IMR-90 (cell line): Measurements from ENCODE around the gene FNDC3A. TPM values are rescaled to one million over a fixed set of nuclear protein-coding genes. Genes with fewer than 3 reads are reported as not detected.
A peak's percentile ranks its signal among the peaks of the same experiment; 100 is the strongest.

ENCODE experiments used
- ATAC-seq: fragments of 200-7000 bp; cut with Tn5 transposase; 2 replicates; pipeline ENCODE4 v1.9.1; 2020; ENCODE audit warnings: low read depth, mild to moderate bottlenecking, moderate library complexity
- BruUV-seq: library from RNA; stranded (reverse); fragments of 400-500 nt; replicated peaks from 2 replicates; lab custom pipeline; 2021; lab: Mats Ljungman, UMichigan
- CTCF ChIA-PET: fragments of 300-600 bp; formaldehyde crosslinking; extraction: SDS; loops from one replicate; lab custom pipeline; 2021; ENCODE audit warnings: antibody characterized with exemption; lab: Yijun Ruan, JAX
- POLR2A ChIA-PET: fragments of 300-600 bp; sonication (Branson Sonifier 250); formaldehyde crosslinking; loops from one replicate; lab custom pipeline; 2022; ENCODE audit warnings: antibody characterized with exemption; ENCODE audit not compliant: unreplicated experiment; lab: Charles Lee
- DNase-seq: peaks from one replicate; pipeline ENCODE4 v3.0.0; 2013
- H2AFZ ChIP-seq: replicated peaks from 2 replicates; pipeline ENCODE3; 2013; ENCODE audit warnings: low read length, mild to moderate bottlenecking; ENCODE audit not compliant: poor library complexity
- H2AK5ac ChIP-seq: 2 replicates; pipeline ENCODE4 v1.6.1; 2013; ENCODE audit warnings: low read depth, low read length, inconsistent platforms
- H2AK9ac ChIP-seq: replicated peaks from 2 replicates; pipeline ENCODE3; 2013; ENCODE audit warnings: mild to moderate bottlenecking, low read depth, low read length, moderate library complexity; ENCODE audit not compliant: poor library complexity
- H2BK120ac ChIP-seq: 2 replicates; pipeline ENCODE4 v1.6.1; 2013; ENCODE audit warnings: low read depth, low read length, inconsistent platforms
- H2BK15ac ChIP-seq: 3 replicates; pipeline ENCODE4 v1.6.1; 2013; ENCODE audit warnings: low read depth, low read length, inconsistent platforms
- H2BK20ac ChIP-seq: 2 replicates; pipeline ENCODE4 v1.6.1; 2013; ENCODE audit warnings: low read depth, mild to moderate bottlenecking, inconsistent platforms, low read length, moderate library complexity
- H2BK5ac ChIP-seq: 2 replicates; pipeline ENCODE4 v1.6.1; 2013; ENCODE audit warnings: mild to moderate bottlenecking, low read depth, low read length, inconsistent platforms; ENCODE audit not compliant: poor library complexity, severe bottlenecking
- H3K14ac ChIP-seq: replicated peaks from 2 replicates; pipeline ENCODE4 v1.6.1; 2013; ENCODE audit warnings: low read depth, low read length, inconsistent platforms
- H3K18ac ChIP-seq: 2 replicates; pipeline ENCODE4 v1.6.1; 2013; ENCODE audit warnings: low read depth, low read length, control low read depth
- H3K23ac ChIP-seq: 2 replicates; pipeline ENCODE4 v1.6.1; 2013; ENCODE audit warnings: low read depth, low read length, inconsistent platforms
- H3K27ac ChIP-seq: 2 replicates; pipeline ENCODE4 v1.5.1; 2013; ENCODE audit warnings: mild to moderate bottlenecking, control low read depth, low read length; ENCODE audit not compliant: insufficient read depth
- H3K27me3 ChIP-seq: 2 replicates; pipeline ENCODE4 v1.6.1; 2013; ENCODE audit warnings: low read length; ENCODE audit not compliant: control insufficient read depth, insufficient read depth
- H3K36me3 ChIP-seq: 2 replicates; pipeline ENCODE4 v1.6.1; 2013; ENCODE audit warnings: low read length, mixed read lengths; ENCODE audit not compliant: control insufficient read depth, insufficient read depth
- H3K4ac ChIP-seq: 2 replicates; pipeline ENCODE4 v1.6.1; 2013; ENCODE audit warnings: low read depth, low read length, inconsistent platforms
- H3K4me1 ChIP-seq: 2 replicates; pipeline ENCODE4 v1.6.1; 2013; ENCODE audit warnings: low read length, mixed read lengths; ENCODE audit not compliant: control insufficient read depth, insufficient read depth
- H3K4me2 ChIP-seq: 2 replicates; pipeline ENCODE4 v1.6.1; 2013; ENCODE audit warnings: low read depth, mild to moderate bottlenecking, control low read depth, low read length, moderate library complexity
- H3K4me3 ChIP-seq: 2 replicates; pipeline ENCODE4 v1.5.1; 2013; ENCODE audit warnings: low read depth, mild to moderate bottlenecking, control low read depth, low read length, moderate library complexity; ENCODE audit not compliant: insufficient read depth
- H3K56ac ChIP-seq: 2 replicates; pipeline ENCODE4 v1.6.1; 2013; ENCODE audit warnings: low read length, inconsistent platforms; ENCODE audit not compliant: insufficient read depth; ENCODE audit errors: extremely low read depth
- H3K79me1 ChIP-seq, 2 experiments: 2 replicates each; pipeline ENCODE4 v1.6.1; 2013; ENCODE audit warnings: low read length in 2 of 2, inconsistent platforms in 1 of 2, low read depth in 1 of 2
- H3K9ac ChIP-seq: 2 replicates; pipeline ENCODE4 v1.6.1; 2013; ENCODE audit warnings: low read depth, low read length, control low read depth
- H3K9me1 ChIP-seq: 2 replicates; pipeline ENCODE4 v1.6.1; 2013; ENCODE audit warnings: low read length, inconsistent platforms; ENCODE audit not compliant: insufficient read depth
- H3K9me3 ChIP-seq: 2 replicates; pipeline ENCODE4 v1.6.1; 2013; ENCODE audit warnings: low read length; ENCODE audit not compliant: control insufficient read depth, insufficient read depth
- H4K20me1 ChIP-seq: 2 replicates; pipeline ENCODE4 v1.6.1; 2013; ENCODE audit warnings: low read length, inconsistent platforms; ENCODE audit not compliant: insufficient read depth
- H4K5ac ChIP-seq: 2 replicates; pipeline ENCODE4 v1.6.1; 2013; ENCODE audit warnings: mild to moderate bottlenecking, low read depth, low read length, control low read depth
- H4K8ac ChIP-seq, 2 experiments: 2 replicates each; pipeline ENCODE4 v1.6.1; 2013; ENCODE audit warnings: low read depth in 2 of 2, low read length in 2 of 2, control low read depth in 1 of 2, inconsistent platforms in 1 of 2
- H4K91ac ChIP-seq: 2 replicates; pipeline ENCODE4 v1.6.1; 2013; ENCODE audit warnings: low read depth, low read length, inconsistent platforms; ENCODE audit not compliant: insufficient read depth
- BHLHE40 ChIP-seq: fragments of 150-350 bp; IDR thresholded peaks from 2 replicates; pipeline ENCODE4 v1.6.1; 2016; ENCODE audit warnings: mild to moderate bottlenecking, low read depth, low read length
- FOS ChIP-seq: fragments of 150-350 bp; IDR thresholded peaks from 2 replicates; pipeline ENCODE4 v1.6.1; 2016; ENCODE audit warnings: low read depth, low read length
- MAFK ChIP-seq: IDR thresholded peaks from 2 replicates; pipeline ENCODE4 v1.6.1; 2012; ENCODE audit warnings: low read depth, low read length, improper control_type of control experiment
- MAZ ChIP-seq: IDR thresholded peaks from 2 replicates; pipeline ENCODE4 v1.6.1; 2012; ENCODE audit warnings: low read depth, mild to moderate bottlenecking, low read length, improper control_type of control experiment, moderate library complexity, borderline replicate concordance
- RAD21 ChIP-seq: IDR thresholded peaks from 2 replicates; pipeline ENCODE4 v1.6.1; 2012; ENCODE audit warnings: low read length, improper control_type of control experiment
- SMC3 ChIP-seq: fragments of 150-350 bp; IDR thresholded peaks from 2 replicates; pipeline ENCODE4 v1.6.1; 2016; ENCODE audit warnings: low read depth, mild to moderate bottlenecking, antibody characterized with exemption, low read length, moderate library complexity
- WGBS, 2 experiments: methylation state at CpG; one replicate each; pipeline versions ENCODE4 v1.1.5 to v1.1.7; 2013; ENCODE audit warnings: missing lambda C conversion rate in 2 of 2; ENCODE audit not compliant: insufficient read length in 1 of 2; ENCODE audit errors: extremely low coverage in 2 of 2; 5-methylcytosine and 5-hydroxymethylcytosine counted together
- dilution Hi-C: fragments of 300-500 bp; cut with HindIII; formaldehyde crosslinking; loops from one replicate; pipeline ENCODE4 v1.14.3; 2018; ENCODE audit warnings: low sequenced_read_pairs; ENCODE audit not compliant: unreplicated experiment
- in situ Hi-C: fragments of 300-500 bp; cut with MboI; formaldehyde crosslinking; loops from 3 replicates; pipeline ENCODE4 v1.14.3; 2019; ENCODE audit warnings: low sequenced_read_pairs, inconsistent platforms, mixed read lengths
- intact Hi-C: fragments of 100-400 bp; cut with micrococcal nuclease; formaldehyde crosslinking; loops from 2 replicates; pipeline ENCODE4 v1.10.0; 2022
- polyA plus RNA-seq, 3 experiments: library from polyadenylated mRNA; depleted of rRNA; stranded (reverse); fragments of >200 nt; gene quantifications; 2 replicates each; pipeline ENCODE4 v1.2.3, GENCODE V29; 2012; ENCODE audit warnings: low replicate concordance in 1 of 3
- total RNA-seq: library from RNA; depleted of rRNA; stranded (reverse); fragments of >200 nt; gene quantifications from 2 replicates; pipeline ENCODE4 v1.2.3, GENCODE V29; 2012

FNDC3A gene
- total and polyA plus RNA-seq, 2 of the 4 experiments (the other 2 are of a cell fraction): 29.2 to 60.4 TPM

GRCh38 chr13:49053215-49053614, 77.5 kb downstream of the FNDC3A start:
- Histone ChIP-seq H3K27me3 (no peaks in the 10 kb centered on the region), H4K5ac (no peak overlapping the region), H3K9ac (no peak overlapping the region), H3K27ac (no peak overlapping the region), H2AK5ac (no peak overlapping the region), H3K9me1 (peaks cover 8% of the 10 kb centered on the region), H4K8ac (no peak overlapping the region), H2BK15ac (no peak overlapping the region), H3K4me3 (no peak overlapping the region), H4K91ac (no peak overlapping the region), H2AK9ac (no peak overlapping the region), H3K23ac (no peak overlapping the region), H3K56ac (no peak overlapping the region), H4K20me1 (peaks cover 17% of the 10 kb centered on the region), H2AFZ (no peak overlapping the region), H2BK5ac (no peak overlapping the region), H3K4me2 (no peak overlapping the region), H3K18ac (no peak overlapping the region), H3K14ac (0 out of 2 replicates have a peak overlapping the region, but pooled peaks have one; percentile 45), H3K4ac (no peak overlapping the region), H3K79me1 (peaks cover 39 to 47% of the 10 kb centered on the region in 2 experiments), H3K9me3 (no peaks in the 10 kb centered on the region), H3K4me1 (no peaks in the 10 kb centered on the region), H3K36me3 (peaks cover 3% of the 10 kb centered on the region; the same call in 1 of the 2 replicates), H2BK120ac (no peak overlapping the region), H2BK20ac (no peak overlapping the region)
- TF ChIP-seq RAD21 (no peak), FOS (no peak), SMC3 (no peak), BHLHE40 (no peak), MAZ (no peak), MAFK (no peak)
- no CpG with 5 or more reads among the region's 1 CpG for WGBS, 2 experiments
- BruUV-seq: no TSS peak
- ATAC-seq (no peak), DNase-seq (no peak)
- in situ Hi-C loops: no loop called here
- POLR2A ChIA-PET: no interaction called here
- intact Hi-C loops: no loop called here
- dilution Hi-C loops: no loop called here
- CTCF ChIA-PET: no interaction called here
